ENCODE data around the gene CHRNG.

Gene CHRNG, protein sequence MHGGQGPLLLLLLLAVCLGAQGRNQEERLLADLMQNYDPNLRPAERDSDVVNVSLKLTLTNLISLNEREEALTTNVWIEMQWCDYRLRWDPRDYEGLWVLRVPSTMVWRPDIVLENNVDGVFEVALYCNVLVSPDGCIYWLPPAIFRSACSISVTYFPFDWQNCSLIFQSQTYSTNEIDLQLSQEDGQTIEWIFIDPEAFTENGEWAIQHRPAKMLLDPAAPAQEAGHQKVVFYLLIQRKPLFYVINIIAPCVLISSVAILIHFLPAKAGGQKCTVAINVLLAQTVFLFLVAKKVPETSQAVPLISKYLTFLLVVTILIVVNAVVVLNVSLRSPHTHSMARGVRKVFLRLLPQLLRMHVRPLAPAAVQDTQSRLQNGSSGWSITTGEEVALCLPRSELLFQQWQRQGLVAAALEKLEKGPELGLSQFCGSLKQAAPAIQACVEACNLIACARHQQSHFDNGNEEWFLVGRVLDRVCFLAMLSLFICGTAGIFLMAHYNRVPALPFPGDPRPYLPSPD

DNA sequence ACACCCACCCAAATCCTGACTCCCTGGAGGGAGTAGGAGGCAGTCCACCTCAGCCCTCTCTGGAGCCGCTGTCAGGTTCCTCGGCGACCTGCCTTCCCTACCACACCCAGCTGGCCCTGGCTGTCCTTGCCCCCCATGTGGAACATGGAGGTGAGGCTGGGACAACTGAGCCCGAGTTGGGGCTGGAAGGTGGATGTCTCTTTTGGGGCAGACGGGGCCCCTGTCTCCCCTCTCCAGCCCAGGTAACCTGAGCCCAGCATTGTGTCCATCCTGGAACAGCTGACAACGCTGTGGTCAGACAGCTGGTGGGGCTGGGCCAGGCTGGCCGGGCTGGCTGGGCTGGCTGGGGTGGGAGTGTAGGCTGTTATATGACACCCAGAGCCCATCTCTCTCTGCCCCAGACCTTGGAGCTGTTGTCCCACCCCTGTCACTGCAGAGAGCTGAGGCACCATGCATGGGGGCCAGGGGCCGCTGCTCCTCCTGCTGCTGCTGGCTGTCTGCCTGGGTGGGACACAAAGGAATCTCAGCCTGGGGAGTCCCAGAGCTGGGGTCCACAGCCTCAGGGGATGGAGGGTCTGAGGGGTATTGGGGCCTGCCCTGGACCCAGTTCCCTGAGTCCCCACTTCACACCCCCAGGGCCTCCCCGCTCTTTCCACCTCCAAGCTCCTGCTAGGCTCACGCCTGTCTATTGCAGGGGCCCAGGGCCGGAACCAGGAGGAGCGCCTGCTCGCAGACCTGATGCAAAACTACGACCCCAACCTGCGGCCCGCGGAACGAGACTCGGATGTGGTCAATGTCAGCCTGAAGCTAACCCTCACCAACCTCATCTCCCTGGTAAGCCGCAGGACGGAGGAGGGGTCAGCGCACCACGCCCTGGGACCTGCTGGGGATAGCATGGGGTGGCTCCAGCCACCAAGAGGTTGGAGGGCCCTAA, at the start of gene CHRNG:
TSS of gene CHRNG (plus strand) at position 395 of the 934 bp plus-strand sequence. CDS start at position 451, 56 bp downstream.
- DNase-seq = no peak

DNA sequence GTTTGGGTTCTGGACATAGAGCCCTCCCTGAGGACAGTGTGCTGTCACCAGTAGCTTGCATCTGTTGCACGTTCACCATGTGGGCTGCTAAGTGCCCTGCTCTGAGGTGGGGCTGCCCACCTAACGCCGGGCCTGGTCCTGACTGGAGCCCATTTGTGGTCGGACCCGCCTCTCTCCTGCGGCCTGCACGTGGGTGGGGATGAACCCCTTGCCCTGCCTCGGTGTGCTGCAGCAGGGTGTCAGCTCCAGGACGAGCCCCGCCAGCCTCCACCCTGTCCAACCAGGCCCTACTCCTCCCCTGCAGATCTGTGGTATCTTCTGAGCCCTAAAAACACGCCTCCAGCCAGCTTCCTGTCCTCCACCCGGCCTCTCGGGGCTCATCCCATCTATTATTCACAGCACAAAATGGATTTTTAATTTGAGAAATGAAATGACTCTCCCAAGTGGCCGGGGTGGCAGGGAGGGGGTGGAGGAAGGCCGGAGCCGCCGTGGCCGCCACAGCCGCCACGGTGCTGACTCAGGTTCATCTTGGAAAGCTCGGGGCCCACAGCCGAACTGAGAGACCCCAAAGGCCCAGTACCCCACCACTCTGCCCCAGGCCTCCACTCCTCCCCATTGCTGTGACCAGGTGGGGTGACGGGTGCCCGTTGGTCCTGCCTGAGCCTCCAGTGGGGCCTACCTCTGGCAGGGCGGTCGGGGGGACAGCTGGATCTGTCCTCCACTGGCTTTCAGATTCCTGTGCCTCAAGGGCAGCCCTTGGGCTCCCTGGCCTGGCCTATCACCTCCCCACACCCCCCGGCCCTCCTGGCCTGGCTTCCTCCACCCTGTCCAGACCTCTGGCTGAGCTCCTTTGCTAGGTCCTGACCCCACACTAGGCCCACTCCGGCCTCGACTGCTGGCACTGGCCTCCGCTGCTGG, 49.0 kb upstream of the CHRNG start:
- no peak for DNase-seq

DNA sequence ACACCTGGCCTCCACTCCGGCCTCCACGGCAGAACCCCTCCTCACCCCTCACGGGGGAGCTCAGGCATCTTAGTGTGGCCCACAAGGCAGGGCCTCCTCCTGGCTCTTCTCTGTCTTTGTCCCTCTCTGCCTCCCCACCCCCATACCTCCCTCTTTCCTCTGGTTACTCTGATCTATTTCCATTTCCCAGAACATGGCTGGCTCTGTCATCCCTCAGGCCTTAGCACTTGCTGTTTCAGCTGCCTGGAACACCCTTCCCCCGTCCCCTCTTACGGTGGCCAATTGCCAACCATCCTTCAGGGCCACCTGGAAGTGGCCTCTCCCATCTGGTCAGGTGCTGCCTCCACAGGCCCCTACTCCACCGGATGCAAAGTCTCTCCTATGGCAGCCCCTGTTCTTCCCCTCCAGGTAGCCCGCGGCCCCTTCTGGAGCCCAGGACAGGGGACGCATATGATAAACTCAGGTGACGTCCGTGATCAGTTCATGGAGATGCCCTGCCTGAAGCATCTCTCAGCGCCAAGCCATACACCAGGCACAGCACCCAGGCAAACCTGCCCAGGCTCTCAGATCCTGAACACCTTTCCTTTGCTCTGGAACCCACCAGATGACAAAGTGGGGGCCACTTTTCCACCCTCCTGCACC, 48.2 kb upstream of the CHRNG start:
- DNase-seq = no peak

DNA sequence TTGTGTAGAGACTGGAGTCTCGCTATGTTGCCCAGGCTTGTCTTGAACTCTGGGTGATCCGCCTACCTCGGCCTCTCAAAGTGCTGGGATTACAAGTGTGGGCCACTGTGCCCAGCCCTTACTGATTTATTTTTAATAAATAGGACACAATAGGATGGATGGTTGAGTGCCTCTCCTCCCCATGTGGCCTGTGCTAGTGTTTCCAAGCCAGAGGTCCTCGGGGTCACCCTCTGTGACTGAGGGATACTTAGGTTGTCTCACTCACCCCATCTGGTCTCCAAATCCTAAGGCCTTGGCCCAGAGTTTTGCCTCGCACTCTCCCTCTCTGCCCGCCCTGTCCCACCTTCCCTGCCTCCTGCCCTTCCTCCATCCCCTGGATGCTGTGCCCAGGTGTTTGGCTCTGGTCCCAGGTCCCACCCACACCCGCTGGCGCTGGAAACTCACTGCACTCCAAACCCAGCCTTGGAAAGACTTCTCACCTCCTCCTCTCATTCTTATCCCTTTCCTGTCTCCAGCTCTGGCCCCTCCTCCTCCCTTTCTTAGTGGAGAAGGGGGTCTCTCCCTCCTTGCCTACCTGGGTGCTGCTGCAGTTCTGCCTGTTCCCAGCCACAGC, 47.1 kb upstream of the CHRNG start:
- no peak for DNase-seq

DNA sequence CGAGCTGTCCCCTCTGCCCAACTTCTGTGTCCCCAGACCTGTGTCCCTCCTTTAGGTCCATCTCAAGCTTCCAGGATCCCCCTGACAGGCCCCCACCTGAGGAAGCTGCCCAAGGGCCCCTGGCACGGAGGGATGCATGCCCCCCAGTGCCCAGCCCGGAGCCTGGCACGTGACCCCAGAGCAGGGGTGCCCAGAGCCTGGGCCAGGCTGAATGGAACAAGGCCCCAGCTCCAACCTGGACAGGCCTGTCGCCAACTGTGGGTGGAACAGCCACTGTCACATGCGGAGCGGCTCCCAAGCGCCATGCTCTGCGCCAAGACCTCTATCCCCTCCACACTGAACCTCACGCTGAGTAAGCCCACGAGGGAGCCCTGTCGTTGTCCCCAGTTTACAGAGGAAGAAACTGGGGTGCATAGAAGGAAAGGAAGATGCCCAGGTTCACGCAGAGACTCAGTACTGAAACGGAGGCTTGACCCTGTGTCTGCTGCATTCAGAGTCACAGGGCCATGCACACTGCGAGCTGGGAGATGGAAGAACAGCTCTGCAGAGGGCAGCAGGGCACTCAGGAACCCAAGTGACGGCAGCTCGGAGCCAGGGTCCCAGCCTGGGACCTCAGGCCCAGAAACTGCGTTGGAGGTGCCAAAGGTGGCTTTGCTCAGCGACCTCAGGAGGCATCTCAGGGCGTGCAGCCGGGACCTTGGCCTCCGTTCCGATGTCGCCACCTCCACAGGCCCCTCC, 46.4 kb upstream of the CHRNG start:
- no peak for DNase-seq

DNA sequence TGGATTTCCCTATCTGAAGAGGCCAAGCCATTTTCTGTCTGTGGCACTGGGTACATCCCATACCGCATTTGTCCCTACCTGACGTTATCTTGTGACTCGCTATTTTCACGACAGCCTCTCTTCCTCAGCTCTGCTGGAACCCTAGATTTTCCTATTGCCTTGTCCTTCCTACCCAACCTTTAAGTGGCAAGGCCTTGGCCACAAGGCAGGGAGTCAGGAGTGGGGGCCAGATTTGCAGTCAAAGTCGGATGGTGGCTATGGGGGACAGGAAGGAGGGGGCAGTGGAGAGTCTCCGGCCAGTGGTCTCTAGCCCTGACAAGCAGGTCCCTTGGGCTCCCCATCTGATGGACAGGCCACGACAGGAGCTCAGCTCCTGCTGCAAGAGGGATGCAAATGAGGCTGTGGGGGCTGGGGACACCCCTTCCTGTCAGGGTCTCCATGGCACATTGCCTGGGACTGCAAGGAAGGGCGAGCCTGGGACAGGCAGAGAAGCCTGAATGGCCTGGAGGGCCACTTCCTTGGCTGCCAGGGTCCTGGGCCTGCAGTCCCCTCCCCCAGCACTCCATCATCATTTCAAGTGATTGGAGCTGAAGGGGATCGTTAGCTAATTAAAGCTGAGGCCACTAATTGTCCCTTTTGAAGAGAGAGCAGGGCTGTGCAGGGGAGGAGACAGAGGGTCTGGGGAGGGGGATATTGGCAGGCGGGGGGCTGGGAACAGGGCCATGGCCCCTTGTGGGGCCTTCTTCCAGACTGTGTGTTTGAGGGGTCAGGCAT, 45.6 kb upstream of the CHRNG start:
- no peak for DNase-seq

DNA sequence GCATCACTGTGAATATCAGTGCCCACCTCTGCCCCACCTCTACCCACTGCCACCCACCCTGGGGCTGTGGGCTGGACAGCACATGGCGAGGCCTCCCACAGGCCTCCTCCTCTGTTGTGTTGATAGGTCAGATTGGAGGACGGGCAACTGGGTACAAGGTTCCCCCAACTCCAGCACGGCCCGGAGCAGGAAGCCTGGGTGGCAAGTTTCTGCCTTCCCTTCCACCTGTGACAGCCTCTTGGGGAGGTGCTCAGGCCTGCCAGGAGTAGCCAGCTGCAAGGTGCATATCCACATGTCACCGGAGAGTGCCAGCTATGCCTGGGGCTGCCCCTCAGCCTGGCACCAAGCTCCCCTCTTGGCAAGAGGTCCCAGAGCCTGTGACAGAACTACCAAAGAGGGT, 45.0 kb upstream of the CHRNG start:
- DNase-seq = no peak

DNA sequence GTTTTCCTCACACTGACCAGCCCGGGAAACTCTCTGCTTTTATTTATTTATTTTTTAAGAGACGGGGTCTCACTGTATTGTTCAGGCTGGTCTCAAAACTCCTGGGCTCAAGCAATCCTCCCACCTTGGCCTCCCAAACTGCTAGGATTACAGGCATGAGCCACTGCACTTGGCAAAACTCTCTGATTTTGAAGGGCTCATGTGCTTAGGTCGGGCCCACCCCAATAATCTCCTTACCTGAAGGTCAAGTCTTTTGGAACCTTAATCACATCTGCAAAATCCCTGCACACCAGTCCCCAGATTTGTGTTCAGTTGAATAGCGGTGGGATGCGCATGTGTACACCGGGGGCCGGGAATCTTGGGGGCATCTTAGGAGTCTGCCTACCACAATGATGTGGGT, 44.2 kb upstream of the CHRNG start:
- DNase-seq = no peak

DNA sequence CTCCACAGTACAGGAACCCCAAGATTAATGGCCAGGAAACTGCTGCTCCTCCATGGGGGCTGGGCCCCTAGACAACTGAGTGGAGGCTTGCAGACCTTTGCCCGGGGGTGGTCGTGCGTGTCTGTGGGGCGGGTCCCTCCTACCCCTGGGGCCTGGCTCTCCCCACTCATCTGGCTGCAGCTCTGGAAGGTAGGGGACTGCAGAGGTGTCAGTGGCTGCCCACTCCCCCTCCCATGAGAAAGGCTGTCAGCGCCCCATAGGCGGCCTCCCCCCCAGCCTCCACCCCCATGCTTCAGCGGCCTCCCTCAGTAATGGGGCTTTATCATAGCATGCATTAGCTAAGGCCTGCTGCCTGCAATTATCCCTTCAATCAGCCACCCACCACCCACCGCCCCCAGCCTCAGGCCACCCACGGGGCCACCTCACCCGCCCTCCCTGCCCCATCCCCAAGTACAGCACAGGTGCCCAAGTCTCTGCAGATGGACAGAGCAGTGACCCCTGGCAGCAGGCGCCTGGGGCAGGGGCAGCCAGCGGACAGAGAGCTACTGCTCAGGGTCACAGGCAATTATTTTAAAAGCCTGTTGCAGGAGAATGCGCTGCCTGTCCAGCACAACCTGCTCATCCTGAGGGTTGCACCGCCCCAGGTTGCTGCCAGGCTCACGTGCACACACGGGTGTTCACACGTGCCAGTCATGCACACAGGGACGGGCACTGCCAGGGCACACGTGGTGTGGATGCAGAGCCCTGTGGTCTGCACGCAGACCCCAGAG, 42.8 kb upstream of the CHRNG start:
- DNase-seq = no peak

DNA sequence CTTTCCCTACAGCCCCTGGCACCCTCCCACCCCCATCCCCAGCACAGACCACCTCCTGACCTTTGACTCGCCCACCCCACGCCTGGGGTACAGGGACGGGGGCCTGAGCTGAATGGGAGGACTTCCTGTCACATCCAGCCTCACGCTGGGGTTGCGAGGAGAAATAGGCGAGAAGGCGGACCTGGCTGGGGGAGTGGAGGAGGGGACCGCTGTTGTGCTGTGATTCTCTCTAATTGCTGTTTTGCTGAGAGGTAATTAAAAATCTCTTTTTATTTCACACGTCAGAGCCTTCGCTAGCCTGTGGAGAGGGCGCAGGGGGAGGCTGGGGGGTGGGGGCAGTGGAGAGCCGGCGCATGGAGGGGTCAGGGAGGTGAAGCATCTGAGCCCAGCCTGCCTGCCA, 42.1 kb upstream of the CHRNG start:
- DNase-seq = no peak

DNA sequence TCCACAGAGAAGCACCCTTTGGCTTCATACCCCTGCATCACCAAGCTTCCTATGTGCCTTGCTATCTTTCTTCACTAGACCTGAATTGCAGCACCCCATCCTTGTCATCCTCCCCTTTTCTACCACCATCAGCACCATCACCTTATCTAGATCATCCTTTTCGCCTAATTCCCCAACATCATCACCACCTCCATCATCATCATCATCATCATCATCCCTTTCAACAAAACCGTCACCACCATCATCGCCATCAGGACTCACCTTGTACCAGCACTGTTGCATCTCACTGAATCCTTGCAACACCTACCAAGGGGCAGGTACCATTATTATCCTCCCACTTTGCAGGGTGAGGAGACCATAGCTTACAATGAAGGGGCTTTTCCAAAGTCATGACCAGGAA, 41.0 kb upstream of the CHRNG start:
- DNase-seq = no peak

DNA sequence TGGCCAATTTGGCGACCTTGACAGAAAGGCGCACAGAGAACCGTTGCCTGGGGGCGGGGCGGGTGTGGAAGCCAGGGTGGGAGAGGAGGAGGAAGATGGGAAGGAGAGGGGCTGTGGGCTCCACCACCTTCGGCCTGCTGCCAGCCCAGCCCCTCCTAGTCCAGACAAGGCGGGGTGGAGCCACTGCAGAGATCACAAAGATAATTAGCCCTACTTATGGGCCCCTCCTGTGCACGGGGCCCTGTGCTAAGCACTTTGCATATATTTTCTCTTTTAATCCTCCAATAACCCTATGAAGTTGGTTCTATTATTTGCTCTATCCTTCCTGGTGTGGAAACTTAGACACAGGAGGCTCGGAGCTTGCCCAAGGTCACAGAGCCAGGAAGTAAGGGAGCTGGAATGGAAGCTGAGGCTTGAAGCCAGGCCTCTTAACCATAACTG, 38.1 kb upstream of the CHRNG start:
- DNase-seq = no peak

DNA sequence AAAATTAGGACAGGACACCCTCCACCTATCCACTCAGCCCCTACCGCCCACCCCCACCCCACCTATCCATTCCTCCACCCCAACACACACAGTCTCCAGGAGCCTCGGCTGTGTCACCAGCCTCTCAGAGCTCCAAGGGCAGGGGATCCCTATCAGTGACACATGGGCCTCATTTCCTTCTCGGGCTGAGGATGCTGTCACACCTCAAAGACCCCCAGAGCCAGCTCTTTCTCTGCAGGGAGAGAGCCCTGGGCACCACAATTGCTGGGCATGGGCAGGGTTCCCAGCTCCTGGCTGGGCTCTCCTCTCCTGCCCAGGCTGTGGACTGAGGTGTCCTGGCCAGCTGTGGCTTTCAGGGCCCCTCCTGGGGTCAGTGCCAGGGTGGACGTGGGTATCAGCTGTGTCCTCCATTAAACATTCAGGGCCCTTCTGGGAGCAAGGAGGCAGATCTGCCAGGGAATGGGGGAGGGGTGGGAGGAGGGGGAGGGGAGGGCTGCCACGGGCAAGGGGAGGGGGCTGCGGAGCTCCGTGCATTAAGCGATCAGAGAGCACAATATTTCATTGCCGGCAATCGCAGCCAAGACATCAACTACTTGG, 37.6 kb upstream of the CHRNG start:
- DNase-seq = no peak

DNA sequence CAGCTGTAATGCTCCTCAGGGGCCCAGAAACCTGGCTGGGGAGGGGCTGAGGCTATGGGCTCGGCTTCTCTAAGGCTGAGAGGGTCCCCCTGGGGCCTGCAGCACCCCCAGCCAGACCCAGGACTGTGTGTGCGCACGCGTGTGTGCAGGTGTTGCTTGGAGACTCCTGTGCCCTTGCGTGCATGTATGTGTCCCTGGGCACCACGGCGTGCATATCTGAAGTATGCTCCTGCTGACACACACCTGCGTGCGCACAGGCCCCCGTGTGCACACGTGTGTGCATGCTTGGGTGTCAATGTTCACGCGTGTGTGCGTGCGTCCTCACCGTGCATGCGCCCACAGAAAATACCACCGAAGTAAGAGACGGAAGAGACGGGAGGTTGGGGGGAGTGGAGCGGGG, 37.0 kb upstream of the CHRNG start:
- DNase-seq = no peak

DNA sequence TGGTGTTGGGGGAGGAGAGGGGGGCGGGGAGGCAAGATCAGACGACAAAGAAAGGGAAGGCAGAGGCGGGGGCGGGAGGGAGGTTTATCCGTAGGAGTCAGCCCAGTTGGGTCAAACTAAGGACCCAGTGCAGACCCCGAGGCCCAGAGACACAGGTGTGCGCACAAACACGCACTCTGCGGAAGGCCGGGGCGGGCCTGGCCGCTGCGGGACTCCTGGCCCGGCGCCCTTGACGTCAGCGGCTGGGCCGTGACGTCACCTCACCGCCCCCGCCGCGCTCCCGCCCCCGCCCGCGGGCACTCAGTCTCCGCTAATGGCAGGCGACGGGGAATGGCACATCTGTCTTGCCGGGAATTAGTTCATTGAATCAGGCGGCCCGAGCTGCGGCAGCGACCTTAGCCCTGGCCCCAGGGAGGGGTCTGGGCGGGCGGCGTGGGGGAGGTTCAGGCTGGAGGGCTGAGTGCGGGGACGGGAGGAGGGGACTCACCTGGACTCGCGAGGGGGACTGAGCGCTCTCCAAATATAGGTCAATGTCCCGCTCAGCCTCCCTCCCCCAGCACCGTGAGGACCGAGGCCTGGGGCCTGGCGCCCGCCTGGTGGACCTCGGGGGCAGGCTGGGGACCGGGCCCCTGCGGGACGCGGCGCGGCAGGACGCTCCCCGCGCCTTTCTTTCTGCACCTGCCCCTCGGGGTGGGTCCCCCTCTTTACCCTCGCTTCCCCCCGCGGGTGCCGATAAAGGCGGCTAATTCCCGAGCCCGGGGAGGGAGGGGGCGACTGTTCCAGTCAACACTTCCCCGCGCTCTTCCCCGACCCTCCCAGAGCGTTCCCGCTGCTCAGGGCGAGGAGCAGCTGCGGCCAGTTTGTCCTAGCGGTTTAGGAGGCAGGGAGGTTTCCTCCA, 36.3 kb upstream of the CHRNG start:
- no peak for DNase-seq

DNA sequence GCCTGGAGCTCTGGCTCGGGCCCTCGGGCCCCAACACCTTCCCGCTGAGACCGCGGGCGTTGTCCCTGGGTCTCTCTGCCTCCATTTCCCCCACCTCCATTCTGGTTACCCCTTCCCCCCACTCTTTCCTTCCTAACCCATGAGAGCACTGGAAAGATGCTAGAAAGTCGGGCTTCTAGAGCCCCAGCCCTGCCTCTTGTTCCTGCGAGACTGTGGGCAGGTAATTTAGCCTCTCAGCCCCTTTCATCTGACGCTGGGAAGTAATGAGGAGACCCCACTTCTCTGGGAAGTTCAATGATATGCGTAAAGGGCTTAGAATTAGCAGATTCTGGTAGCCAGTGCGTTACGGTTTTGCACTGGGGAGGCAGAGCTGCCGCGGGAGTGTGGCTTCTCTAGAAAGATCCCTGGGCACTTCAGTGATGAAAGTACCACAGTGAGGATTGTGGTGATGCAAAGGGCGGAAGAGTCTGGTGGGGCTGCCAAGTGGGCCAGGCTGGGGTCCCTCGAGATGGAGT, 35.6 kb upstream of the CHRNG start:
- DNase-seq = no peak

DNA sequence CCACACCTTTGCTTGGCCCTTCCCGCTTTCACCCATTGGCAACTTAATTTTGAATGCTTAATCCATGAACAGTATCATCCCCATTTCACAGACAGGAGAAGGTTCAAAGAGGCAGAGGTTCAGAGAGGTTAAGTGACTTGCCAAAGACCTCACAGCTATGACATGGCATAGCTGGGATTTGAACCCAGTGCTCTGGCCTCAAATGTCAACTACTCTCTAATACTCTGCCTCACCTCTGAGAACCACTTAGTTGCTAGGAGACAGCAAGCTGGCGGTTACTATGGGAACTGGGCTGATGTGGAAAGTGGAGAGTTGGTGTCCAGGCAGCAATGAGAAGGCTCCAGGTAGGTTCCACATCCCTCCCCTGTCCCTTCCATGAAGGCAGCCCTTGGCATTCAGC, 35.1 kb upstream of the CHRNG start:
- DNase-seq = no peak

DNA sequence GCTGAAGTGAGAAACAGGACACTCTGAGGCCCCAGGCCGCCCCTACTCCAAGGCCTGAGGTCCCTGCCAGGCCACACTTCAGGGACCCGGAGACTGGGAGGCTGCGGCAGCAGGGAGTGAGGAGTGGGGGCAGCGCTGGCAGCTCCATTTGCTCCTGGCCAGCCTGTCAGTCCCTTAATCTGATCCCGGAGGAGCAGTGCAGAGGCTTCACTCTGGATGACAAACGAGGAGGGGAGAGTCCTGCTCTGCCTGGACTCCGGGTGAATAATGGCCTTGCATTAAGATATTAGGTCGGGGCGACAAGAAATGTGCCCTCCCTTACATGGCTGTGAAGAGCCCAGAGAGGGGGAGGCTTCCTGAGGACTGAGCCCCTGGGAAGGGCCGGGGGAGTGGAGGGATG, 33.6 kb upstream of the CHRNG start:
- DNase-seq = no peak

Data from NCI-H2107 (cell line).